GM12864 (cell line): ENCODE measurements around the gene LIPC.

Experiments
- DNase-seq: peaks from one replicate; pipeline ENCODE4 v3.0.0-alpha.2; 2011; ENCODE audit warnings: low read depth
- H3K4me3 ChIP-seq: 2 replicates; pipeline ENCODE4 v1.5.1; 2011; ENCODE audit warnings: mild to moderate bottlenecking, low read depth, low read length, control low read depth
- TF ChIP-seq, protein P1 (sequence below): IDR thresholded peaks from 2 replicates; pipeline ENCODE4 v1.5.1; 2011; ENCODE audit warnings: low read depth, mild to moderate bottlenecking, moderate library complexity, low read length, control low read depth, inconsistent platforms; ENCODE audit errors: missing control alignments

LIPC gene

DNA sequence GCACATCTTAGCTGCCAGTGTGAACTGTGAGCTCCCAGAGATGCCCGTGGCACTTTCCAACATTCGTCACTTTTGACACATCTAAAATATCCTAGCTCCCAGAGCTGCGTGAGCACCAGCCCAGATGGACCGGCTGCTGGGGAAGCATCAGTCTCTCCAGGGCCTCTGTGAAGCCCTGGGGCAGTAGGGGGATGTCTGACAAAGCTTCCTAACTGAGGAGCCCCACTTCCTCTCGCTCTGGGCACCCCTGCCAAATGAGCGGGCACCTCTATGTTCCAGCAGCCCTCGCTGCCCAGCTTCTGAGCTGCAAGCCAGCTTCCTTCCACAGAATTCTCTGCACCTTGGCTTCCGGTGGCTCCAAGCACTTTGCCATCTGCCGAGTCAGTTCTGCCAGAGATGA is 91.1 kb downstream of the LIPC start:
- TF ChIP-seq, protein P1, sequence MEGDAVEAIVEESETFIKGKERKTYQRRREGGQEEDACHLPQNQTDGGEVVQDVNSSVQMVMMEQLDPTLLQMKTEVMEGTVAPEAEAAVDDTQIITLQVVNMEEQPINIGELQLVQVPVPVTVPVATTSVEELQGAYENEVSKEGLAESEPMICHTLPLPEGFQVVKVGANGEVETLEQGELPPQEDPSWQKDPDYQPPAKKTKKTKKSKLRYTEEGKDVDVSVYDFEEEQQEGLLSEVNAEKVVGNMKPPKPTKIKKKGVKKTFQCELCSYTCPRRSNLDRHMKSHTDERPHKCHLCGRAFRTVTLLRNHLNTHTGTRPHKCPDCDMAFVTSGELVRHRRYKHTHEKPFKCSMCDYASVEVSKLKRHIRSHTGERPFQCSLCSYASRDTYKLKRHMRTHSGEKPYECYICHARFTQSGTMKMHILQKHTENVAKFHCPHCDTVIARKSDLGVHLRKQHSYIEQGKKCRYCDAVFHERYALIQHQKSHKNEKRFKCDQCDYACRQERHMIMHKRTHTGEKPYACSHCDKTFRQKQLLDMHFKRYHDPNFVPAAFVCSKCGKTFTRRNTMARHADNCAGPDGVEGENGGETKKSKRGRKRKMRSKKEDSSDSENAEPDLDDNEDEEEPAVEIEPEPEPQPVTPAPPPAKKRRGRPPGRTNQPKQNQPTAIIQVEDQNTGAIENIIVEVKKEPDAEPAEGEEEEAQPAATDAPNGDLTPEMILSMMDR: no peak
- no peak for DNase-seq
- H3K4me3 ChIP-seq: no peak overlapping the region

DNA sequence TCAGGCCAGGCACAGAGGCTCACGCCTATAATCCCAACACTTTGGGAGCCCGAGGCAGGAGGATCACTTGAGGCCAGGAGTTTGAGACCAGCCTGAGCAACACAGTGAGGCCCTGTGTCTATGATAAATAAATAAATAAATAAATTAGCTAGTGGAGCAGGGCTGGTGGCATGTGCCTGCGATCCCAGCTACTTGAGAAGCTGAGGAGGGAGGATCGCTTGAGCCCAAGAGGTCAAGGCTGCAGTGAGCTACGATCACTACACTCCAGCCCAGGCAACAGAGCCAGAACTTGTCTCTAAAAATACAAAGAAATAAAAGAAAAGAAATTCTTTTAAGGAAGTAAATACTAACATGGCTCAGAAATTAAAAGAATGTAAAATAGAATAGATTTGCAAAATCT is 91.8 kb downstream of the LIPC start:
- TF ChIP-seq, protein P1: no peak
- DNase-seq: no peak
- no peak overlapping the region for H3K4me3 ChIP-seq

DNA sequence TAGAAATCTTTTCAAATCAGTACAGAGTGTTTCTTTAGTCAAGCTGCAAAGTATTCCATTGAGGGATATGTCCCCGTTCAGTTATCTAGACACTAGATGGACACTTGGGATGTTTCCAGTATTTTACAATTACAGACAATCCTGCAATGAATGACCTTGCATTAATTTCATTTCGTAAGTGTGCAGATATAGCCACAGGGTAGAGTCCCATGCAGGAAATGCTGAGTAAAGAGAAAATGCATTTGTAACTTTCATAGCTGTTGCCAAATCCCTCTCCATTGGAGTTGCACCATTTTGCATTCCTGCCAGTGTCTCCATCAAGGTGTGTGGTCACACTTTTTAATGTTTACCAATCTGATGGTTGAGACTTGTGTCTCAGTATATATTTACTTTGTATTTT is 92.5 kb downstream of the LIPC start:
- no peak overlapping the region for H3K4me3 ChIP-seq
- TF ChIP-seq, protein P1: no peak
- DNase-seq: no peak

DNA sequence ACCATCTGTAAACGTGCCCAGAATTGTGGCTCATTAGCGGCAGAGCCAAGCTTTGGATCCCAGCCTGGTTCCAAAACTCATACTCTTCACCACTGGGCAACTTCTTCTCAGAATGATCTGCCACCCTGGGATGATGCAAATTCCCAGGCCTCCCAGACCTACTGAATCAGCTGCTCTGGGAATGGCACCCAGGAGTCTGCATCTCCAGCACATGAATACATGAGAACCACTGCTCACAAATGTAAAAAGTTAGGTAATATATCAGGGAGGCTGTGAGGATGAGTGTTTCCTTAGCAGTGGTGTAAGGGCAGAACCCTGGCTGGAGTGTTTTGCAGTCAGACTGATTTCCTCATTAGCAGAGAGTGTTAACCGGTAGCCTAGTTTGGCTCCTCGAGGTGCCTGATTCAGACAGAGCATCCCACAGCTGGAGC is 94.2 kb downstream of the LIPC start:
- TF ChIP-seq, protein P1: no peak
- no peak for DNase-seq
- H3K4me3 ChIP-seq: no peak overlapping the region

DNA sequence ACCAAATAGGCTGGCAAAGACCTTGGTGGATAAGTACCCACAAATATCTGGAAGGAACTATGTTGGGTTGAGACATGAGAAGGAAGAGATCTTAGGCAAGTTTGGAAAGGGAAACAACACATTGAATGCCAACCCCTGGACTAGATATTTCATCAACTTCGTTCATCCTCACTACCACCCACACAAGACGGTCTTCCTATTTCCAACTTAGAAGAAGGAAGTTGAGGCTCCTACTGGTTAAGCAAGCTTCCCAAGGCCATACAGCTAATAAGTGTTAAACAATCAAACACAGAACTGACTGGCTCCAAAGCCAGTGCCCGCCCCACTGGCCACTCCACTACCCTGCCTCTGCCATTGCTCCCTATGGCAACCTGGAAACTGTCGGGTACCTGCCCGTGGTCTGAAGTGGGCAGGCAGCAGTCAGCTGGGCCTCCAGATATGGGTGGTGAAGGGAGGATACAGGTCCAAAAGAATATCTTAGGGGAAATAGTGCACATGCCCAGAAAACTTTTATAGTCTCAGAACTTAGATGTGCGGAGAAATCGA is 94.9 kb downstream of the LIPC start:
- no peak for DNase-seq
- no peak overlapping the region for H3K4me3 ChIP-seq
- TF ChIP-seq, protein P1: no peak

DNA sequence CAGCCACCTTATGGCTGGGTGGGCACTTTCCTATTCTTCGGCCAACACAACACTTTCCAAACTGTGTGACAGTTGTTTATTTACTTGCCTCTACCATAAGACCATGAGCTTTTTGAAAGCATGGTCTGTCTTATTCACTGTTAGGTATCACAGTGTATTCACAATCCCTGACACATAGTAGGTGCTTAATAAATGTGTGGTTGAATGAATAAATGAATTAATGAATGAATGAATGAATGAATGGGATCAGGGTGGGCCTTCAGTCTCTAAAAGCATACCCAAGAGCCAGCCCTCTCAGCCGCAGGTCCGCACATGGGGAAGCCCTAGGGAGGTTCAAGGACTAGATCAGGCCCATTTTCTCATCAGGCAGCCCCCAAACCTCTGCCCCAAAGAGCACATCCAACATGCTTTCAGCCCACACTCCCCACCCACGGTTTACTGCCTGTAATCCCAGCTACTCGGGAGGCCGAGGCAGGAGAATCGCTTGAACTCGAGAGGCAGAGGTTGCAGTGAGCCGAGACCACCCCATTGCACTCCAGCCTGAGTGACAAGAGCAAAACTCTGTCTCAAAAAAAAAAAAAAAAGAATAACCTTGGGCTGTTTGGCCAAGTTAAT is 95.9 kb downstream of the LIPC start:
- H3K4me3 ChIP-seq: no peak overlapping the region
- TF ChIP-seq, protein P1: no peak
- DNase-seq: no peak
